ENCODE measurements around the gene FNBP1.

GRCh38 chr9:129891569-129891968, 151.4 kb downstream of the FNBP1 start:
- TF ChIP-seq HOXA7 (CRISPR knock-in tag; IDR thresholded peaks at IDR 0.05) (no peak), EP300 (IDR thresholded peaks at IDR 0.05) (no peak), ESRRA (IDR thresholded peaks at IDR 0.05; ENCODE audit: borderline replicate concordance, low read length) (no peak), JUN (IDR thresholded peaks at IDR 0.05) (no peak), POLR2A (IDR thresholded peaks at IDR 0.05; ENCODE audit: low read length) (no peak), SMC3 (IDR thresholded peaks at IDR 0.05) (no peak), HDAC2 (IDR thresholded peaks at IDR 0.05) (no peak), MYC (IDR thresholded peaks at IDR 0.05; ENCODE audit: borderline replicate concordance, low read length) (no peak)
- TF ChIP-seq, protein P1, sequence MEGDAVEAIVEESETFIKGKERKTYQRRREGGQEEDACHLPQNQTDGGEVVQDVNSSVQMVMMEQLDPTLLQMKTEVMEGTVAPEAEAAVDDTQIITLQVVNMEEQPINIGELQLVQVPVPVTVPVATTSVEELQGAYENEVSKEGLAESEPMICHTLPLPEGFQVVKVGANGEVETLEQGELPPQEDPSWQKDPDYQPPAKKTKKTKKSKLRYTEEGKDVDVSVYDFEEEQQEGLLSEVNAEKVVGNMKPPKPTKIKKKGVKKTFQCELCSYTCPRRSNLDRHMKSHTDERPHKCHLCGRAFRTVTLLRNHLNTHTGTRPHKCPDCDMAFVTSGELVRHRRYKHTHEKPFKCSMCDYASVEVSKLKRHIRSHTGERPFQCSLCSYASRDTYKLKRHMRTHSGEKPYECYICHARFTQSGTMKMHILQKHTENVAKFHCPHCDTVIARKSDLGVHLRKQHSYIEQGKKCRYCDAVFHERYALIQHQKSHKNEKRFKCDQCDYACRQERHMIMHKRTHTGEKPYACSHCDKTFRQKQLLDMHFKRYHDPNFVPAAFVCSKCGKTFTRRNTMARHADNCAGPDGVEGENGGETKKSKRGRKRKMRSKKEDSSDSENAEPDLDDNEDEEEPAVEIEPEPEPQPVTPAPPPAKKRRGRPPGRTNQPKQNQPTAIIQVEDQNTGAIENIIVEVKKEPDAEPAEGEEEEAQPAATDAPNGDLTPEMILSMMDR (IDR thresholded peaks at IDR 0.05): no peak
